ENCODE results near the gene TEAD4. TPM values are rescaled to one million over a fixed set of nuclear protein-coding genes. Genes with fewer than 3 reads are reported as not detected.

The TEAD4 gene
- total RNA-seq, 1 experiment from 2014 or later = 43.2 TPM

DNA sequence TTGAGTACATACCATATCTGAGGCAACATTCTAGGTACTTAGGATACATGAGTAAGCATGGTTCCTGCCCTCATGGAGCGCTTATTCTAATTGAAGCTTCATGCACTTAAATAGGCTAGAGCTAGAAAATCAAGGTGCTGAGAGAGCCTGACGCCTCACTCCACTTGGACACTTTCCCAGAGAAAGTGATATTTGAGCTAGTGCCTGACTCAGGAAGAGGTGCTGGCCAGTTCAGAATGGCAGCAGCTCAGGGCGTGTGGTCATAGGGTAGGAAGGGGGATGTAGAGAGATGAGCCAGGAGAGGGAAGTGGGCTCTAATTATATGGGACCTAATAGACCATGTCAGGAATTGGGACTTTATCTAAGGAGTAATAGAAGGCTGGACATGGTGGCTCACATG, 35.2 kb upstream of the TEAD4 start:
- POLR2A ChIA-PET = no interaction called here
- H4K20me1 ChIP-seq (ENCODE audit: insufficient read depth) = no peaks in the 10 kb centered on the region
- ATAC-seq (no peak), DNase-seq (ENCODE audit: low read depth, low spot score) (no peak)
- TF ChIP-seq FOSL1 (IDR thresholded peaks at IDR 0.05; ENCODE audit: low read depth) (no peak), POLR2AphosphoS5 (IDR thresholded peaks at IDR 0.05; ENCODE audit: low read depth, low read length) (no peak), EGR1 (IDR thresholded peaks at IDR 0.05; ENCODE audit: low read depth) (no peak), MAX (IDR thresholded peaks at IDR 0.05) (no peak), EZH2 (IDR thresholded peaks at IDR 0.05) (no peak), ZFX (IDR thresholded peaks at IDR 0.05) (no peak), CEBPB (IDR thresholded peaks at IDR 0.05; ENCODE audit: low read depth) (no peak), ZBTB33 (IDR thresholded peaks at IDR 0.05; ENCODE audit: extremely low read depth, insufficient replicate concordance, low read length) (no peak), SIN3A (IDR thresholded peaks at IDR 0.05; ENCODE audit: low read depth) (no peak)
- TF ChIP-seq, protein P1, sequence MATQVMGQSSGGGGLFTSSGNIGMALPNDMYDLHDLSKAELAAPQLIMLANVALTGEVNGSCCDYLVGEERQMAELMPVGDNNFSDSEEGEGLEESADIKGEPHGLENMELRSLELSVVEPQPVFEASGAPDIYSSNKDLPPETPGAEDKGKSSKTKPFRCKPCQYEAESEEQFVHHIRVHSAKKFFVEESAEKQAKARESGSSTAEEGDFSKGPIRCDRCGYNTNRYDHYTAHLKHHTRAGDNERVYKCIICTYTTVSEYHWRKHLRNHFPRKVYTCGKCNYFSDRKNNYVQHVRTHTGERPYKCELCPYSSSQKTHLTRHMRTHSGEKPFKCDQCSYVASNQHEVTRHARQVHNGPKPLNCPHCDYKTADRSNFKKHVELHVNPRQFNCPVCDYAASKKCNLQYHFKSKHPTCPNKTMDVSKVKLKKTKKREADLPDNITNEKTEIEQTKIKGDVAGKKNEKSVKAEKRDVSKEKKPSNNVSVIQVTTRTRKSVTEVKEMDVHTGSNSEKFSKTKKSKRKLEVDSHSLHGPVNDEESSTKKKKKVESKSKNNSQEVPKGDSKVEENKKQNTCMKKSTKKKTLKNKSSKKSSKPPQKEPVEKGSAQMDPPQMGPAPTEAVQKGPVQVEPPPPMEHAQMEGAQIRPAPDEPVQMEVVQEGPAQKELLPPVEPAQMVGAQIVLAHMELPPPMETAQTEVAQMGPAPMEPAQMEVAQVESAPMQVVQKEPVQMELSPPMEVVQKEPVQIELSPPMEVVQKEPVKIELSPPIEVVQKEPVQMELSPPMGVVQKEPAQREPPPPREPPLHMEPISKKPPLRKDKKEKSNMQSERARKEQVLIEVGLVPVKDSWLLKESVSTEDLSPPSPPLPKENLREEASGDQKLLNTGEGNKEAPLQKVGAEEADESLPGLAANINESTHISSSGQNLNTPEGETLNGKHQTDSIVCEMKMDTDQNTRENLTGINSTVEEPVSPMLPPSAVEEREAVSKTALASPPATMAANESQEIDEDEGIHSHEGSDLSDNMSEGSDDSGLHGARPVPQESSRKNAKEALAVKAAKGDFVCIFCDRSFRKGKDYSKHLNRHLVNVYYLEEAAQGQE (IDR thresholded peaks at IDR 0.05; ENCODE audit: low read depth) = no peak
- BruUV-seq (replicated peaks) = no TSS peak
- H3K4me3 ChIP-seq (replicated peaks in 1 of 2; ENCODE audit: low read depth in 1 of 2, low read length in 2 of 2) = no peak overlapping the region
- H3K4me2 ChIP-seq (ENCODE audit: low read length) = no peak overlapping the region
- H3K27ac ChIP-seq (ENCODE audit: low read depth, low read length) = no peak overlapping the region
- no peaks in the 10 kb centered on the region for H3K9me3 ChIP-seq (ENCODE audit: control insufficient read depth in 1 of 2, insufficient read depth in 1 of 2, low read depth in 1 of 2, low read length in 2 of 2)
- H3K36me3 ChIP-seq (ENCODE audit: control insufficient read depth in 1 of 2, insufficient read depth in 2 of 2, low read length in 2 of 2) = peaks cover 13 to 18% of the 10 kb centered on the region in 2 experiments
- no peak overlapping the region for H3K9ac ChIP-seq (ENCODE audit: low read length)
- RAD21 ChIA-PET (ENCODE audit: low non-redundant PET in 1 of 2, low total read pairs in 2 of 2, uncharacterized antibody in 2 of 2, unreplicated experiment in 2 of 2) = no interaction called here
- H3K9me2 ChIP-seq (ENCODE audit: insufficient read depth) = no peaks in the 10 kb centered on the region
- no peaks in the 10 kb centered on the region for H3K4me1 ChIP-seq (ENCODE audit: control insufficient read depth in 1 of 2, insufficient read depth in 2 of 2, low read length in 2 of 2)
- CTCF ChIA-PET = interaction anchor here (1.6 kb wide), 1 partner anchor 20 kb away, joined by 3 read pairs; no protein-coding TSS in a partner anchor
- H3K79me2 ChIP-seq (ENCODE audit: insufficient read depth, low read length) = no peaks in the 10 kb centered on the region
- H2AFZ ChIP-seq (ENCODE audit: low read depth, low read length, poor library complexity, severe bottlenecking) = no peak overlapping the region
- intact Hi-C loops (cut with micrococcal nuclease) = no loop called here
- no peaks in the 10 kb centered on the region for H3K27me3 ChIP-seq (ENCODE audit: insufficient read depth, low read length)
